Astrocyte (in vitro differentiated cells and primary cell): Measurements from ENCODE around the gene HELQ. TPM values are rescaled to one million over a fixed set of nuclear protein-coding genes. Genes with fewer than 3 reads are reported as not detected.

Experiments
- DNase-seq: peaks from one replicate; pipeline ENCODE4 v3.0.0-alpha.2; 2010; ENCODE audit warnings: low read depth
- FAIRE-seq: peaks from 2 replicates; lab custom pipeline; 2011; peaks lifted over from hg19 to GRCh38; lab: Jason Lieb, UNC
- H2AFZ ChIP-seq: 2 replicates; pipeline ENCODE4 v1.6.0; 2012; ENCODE audit warnings: low read depth, low read length, inconsistent platforms
- H3K27ac ChIP-seq: 2 replicates; pipeline ENCODE4 v1.5.1; 2011; ENCODE audit warnings: low read depth, low read length, inconsistent platforms
- H3K27me3 ChIP-seq: 2 replicates; pipeline ENCODE4 v1.6.0; 2011; ENCODE audit warnings: low read length, inconsistent platforms; ENCODE audit not compliant: insufficient read depth
- H3K36me3 ChIP-seq: 2 replicates; pipeline ENCODE4 v1.5.1; 2011; ENCODE audit warnings: low read length, inconsistent platforms; ENCODE audit not compliant: insufficient read depth
- H3K4me1 ChIP-seq: 2 replicates; pipeline ENCODE4 v1.5.1; 2011; ENCODE audit warnings: low read length, inconsistent platforms; ENCODE audit not compliant: insufficient read depth
- H3K4me2 ChIP-seq: 2 replicates; pipeline ENCODE4 v1.6.0; 2012; ENCODE audit warnings: low read length, inconsistent platforms
- H3K4me3 ChIP-seq: 2 replicates; pipeline ENCODE4 v1.5.1; 2011; ENCODE audit warnings: low read depth, mild to moderate bottlenecking, low read length, inconsistent platforms; ENCODE audit not compliant: insufficient read depth
- H3K79me2 ChIP-seq: 2 replicates; pipeline ENCODE4 v1.6.0; 2012; ENCODE audit warnings: mild to moderate bottlenecking, low read length, inconsistent platforms; ENCODE audit not compliant: insufficient read depth
- H3K9ac ChIP-seq: 2 replicates; pipeline ENCODE4 v1.6.0; 2012; ENCODE audit warnings: mild to moderate bottlenecking, low read length, inconsistent platforms
- H3K9me3 ChIP-seq: 2 replicates; pipeline ENCODE4 v1.5.1; 2012; ENCODE audit warnings: low read depth, mild to moderate bottlenecking, low read length, inconsistent platforms; ENCODE audit not compliant: insufficient read depth
- H4K20me1 ChIP-seq: 2 replicates; pipeline ENCODE4 v1.6.0; 2012; ENCODE audit warnings: low read length, inconsistent platforms; ENCODE audit not compliant: insufficient read depth
- H3K27ac Mint-ChIP-seq: one replicate; pipeline ENCODE4 v1.8.0; 2021; ENCODE audit warnings: mild to moderate bottlenecking, mixed read lengths; ENCODE audit not compliant: unreplicated experiment
- H3K27me3 Mint-ChIP-seq: one replicate; pipeline ENCODE4 v1.8.0; 2021; ENCODE audit warnings: low read depth, mixed read lengths; ENCODE audit not compliant: unreplicated experiment
- H3K36me3 Mint-ChIP-seq: one replicate; pipeline ENCODE4 v1.8.0; 2021; ENCODE audit warnings: low read depth, mixed read lengths; ENCODE audit not compliant: unreplicated experiment
- H3K4me1 Mint-ChIP-seq: one replicate; pipeline ENCODE4 v1.8.0; 2021; ENCODE audit warnings: low read depth, mixed read lengths; ENCODE audit not compliant: unreplicated experiment
- H3K4me3 Mint-ChIP-seq: one replicate; pipeline ENCODE4 v1.8.0; 2021; ENCODE audit warnings: mild to moderate bottlenecking, moderate library complexity, mixed read lengths; ENCODE audit not compliant: unreplicated experiment
- H3K9me3 Mint-ChIP-seq: one replicate; pipeline ENCODE4 v1.8.0; 2021; ENCODE audit warnings: mild to moderate bottlenecking, mixed read lengths; ENCODE audit not compliant: unreplicated experiment
- EZH2 ChIP-seq: IDR thresholded peaks from 2 replicates; pipeline ENCODE4 v1.6.1; 2012; ENCODE audit warnings: mild to moderate bottlenecking, low read length, inconsistent platforms; ENCODE audit not compliant: insufficient read depth
- total RNA-seq: library from RNA; stranded (reverse); gene quantifications from 2 replicates; pipeline ENCODE4 v1.2.1, GENCODE V29; 2021
- TF ChIP-seq, protein P1 (sequence below): IDR thresholded peaks from 2 replicates; pipeline ENCODE4 v1.5.1; 2011; ENCODE audit warnings: low read depth, mild to moderate bottlenecking, inconsistent platforms, low read length, moderate library complexity; ENCODE audit not compliant: insufficient read depth

Gene HELQ
- total RNA-seq, 1 donor from 2014 or later, result 9.4 TPM

DNA sequence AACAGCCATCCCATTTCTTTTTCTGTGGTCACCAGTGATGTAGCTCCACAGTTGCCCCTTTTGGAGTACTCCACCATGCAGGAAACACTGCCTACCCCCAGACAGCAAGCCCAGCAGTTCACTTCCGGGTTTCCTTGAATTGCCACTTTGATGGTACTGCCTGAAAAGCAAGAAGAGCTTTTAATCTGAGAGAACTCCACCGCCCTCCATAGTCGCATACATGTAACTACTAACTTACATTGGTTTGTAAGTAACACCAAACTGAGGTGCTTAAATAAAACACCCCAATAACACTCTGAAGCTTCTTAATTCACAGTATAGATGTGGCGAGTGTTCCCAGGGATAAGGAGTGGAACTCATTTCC lies 67.3 kb downstream of the HELQ start:
- Histone ChIP-seq H3K9me3 (no peaks in the 10 kb centered on the region), H3K9ac (no peak overlapping the region), H3K27me3 (no peaks in the 10 kb centered on the region), H3K4me3 (no peak overlapping the region), H3K4me2 (no peak overlapping the region), H3K27ac (no peak overlapping the region), H3K36me3 (no peaks in the 10 kb centered on the region), H3K4me1 (no peaks in the 10 kb centered on the region), H4K20me1 (no peaks in the 10 kb centered on the region), H3K79me2 (no peaks in the 10 kb centered on the region), H2AFZ (no peak overlapping the region)
- no peak for DNase-seq
- TF ChIP-seq, protein P1, sequence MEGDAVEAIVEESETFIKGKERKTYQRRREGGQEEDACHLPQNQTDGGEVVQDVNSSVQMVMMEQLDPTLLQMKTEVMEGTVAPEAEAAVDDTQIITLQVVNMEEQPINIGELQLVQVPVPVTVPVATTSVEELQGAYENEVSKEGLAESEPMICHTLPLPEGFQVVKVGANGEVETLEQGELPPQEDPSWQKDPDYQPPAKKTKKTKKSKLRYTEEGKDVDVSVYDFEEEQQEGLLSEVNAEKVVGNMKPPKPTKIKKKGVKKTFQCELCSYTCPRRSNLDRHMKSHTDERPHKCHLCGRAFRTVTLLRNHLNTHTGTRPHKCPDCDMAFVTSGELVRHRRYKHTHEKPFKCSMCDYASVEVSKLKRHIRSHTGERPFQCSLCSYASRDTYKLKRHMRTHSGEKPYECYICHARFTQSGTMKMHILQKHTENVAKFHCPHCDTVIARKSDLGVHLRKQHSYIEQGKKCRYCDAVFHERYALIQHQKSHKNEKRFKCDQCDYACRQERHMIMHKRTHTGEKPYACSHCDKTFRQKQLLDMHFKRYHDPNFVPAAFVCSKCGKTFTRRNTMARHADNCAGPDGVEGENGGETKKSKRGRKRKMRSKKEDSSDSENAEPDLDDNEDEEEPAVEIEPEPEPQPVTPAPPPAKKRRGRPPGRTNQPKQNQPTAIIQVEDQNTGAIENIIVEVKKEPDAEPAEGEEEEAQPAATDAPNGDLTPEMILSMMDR, result no peak
- peaks cover 7% of the 10 kb centered on the region for H3K27me3 Mint-ChIP-seq
- no peak for FAIRE-seq
- H3K4me1 Mint-ChIP-seq, result peaks cover 2% of the 10 kb centered on the region
- no peaks in the 10 kb centered on the region for H3K36me3 Mint-ChIP-seq
- H3K4me3 Mint-ChIP-seq, result no peak overlapping the region
- no peaks in the 10 kb centered on the region for H3K9me3 Mint-ChIP-seq
- H3K27ac Mint-ChIP-seq, result no peak overlapping the region

DNA sequence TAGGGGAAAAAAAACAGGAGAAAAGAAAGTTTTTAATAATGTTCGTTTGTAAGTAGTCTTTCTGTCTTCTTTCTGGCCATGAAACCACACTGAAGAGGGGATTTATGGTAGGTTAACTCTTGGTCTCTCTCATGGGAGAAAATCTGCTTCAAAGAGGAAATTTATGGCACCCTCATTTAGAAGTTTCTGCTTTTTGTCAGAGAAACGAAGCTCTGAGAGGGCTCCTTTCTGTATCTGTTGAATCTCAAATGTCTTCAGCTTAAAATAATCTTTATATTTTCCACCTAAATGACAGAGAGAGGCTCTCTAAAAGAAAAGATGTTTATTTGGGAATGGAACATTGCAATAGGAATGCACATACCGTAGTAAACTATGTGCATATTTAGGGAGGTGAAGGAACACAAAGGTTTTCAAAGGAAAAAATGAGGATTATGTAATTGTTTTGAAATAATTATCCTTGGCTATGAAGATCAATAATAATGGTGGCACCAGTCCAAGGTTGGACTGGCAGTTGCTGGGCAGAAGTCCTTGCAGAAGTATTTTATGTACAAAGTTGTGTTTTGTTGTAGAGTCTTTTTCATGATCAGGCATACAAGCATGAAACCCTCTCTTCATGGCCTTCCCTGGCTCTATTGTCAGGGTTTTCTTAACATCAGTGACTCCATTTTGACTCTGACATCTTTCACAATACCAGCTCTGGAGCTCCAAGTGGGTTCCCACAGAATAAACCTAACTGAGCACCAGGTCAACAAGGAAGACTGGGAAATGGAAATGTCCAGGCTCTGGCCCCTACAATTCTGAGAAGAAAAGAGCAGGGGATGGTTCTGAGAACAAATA lies 67.9 kb downstream of the HELQ start:
- Histone ChIP-seq H3K27ac (no peak overlapping the region), H3K4me2 (no peak overlapping the region)
- H3K9me3 Mint-ChIP-seq, result no peaks in the 10 kb centered on the region

DNA sequence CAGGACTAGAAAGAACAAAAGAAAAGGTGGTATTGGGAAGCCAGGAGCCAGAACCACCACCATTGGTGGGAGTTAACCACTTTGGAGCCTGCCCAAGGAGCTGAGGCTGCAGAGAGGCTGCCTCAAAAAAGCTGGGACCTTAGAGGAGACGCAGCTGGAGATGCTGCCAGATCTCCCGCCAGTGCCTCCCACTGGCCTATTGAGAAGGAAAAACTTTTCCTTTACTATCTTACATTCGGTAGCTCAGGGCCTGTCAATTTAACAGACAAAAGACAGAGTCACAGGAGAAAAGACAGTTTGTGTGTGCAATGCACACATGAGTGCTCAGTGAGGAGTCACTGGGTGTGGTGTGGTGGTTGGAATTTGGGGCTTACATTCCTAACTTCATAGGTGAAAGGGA lies 68.6 kb downstream of the HELQ start:
- no peak for DNase-seq
- H3K4me3 ChIP-seq, result no peak overlapping the region

More for the DNA sequence above, 67.9 kb downstream of the HELQ start:
- Histone ChIP-seq H3K9ac (no peak overlapping the region), H3K9me3 (no peaks in the 10 kb centered on the region), H3K4me1 (no peaks in the 10 kb centered on the region), H2AFZ (no peak overlapping the region), H3K79me2 (no peaks in the 10 kb centered on the region), H3K36me3 (no peaks in the 10 kb centered on the region), H4K20me1 (no peaks in the 10 kb centered on the region), H3K4me3 (no peak overlapping the region), H3K27me3 (no peaks in the 10 kb centered on the region)
- Mint-ChIP-seq H3K4me3 (no peak overlapping the region), H3K4me1 (peaks cover 2% of the 10 kb centered on the region), H3K27ac (no peak overlapping the region), H3K27me3 (peaks cover 7% of the 10 kb centered on the region), H3K36me3 (no peaks in the 10 kb centered on the region)
- FAIRE-seq (no peak), DNase-seq (no peak)
- TF ChIP-seq, protein P1, result no peak
- TF ChIP-seq EZH2, result no peak

More for the DNA sequence above, 68.6 kb downstream of the HELQ start:
- H2AFZ ChIP-seq, result no peak overlapping the region
- H3K27me3 Mint-ChIP-seq, result peaks cover 7% of the 10 kb centered on the region
- FAIRE-seq, result no peak
- H3K4me1 ChIP-seq, result no peaks in the 10 kb centered on the region
- H3K36me3 Mint-ChIP-seq, result no peaks in the 10 kb centered on the region
- H3K9ac ChIP-seq, result no peak overlapping the region
- H3K27ac ChIP-seq, result no peak overlapping the region
- no peaks in the 10 kb centered on the region for H3K27me3 ChIP-seq
- H3K9me3 Mint-ChIP-seq, result no peaks in the 10 kb centered on the region
- H3K36me3 ChIP-seq, result no peaks in the 10 kb centered on the region
- H3K9me3 ChIP-seq, result no peaks in the 10 kb centered on the region
- H3K4me2 ChIP-seq, result no peak overlapping the region
- peaks cover 2% of the 10 kb centered on the region for H3K4me1 Mint-ChIP-seq
- H3K4me3 Mint-ChIP-seq, result no peak overlapping the region
- H4K20me1 ChIP-seq, result no peaks in the 10 kb centered on the region
- no peak overlapping the region for H3K27ac Mint-ChIP-seq
- no peaks in the 10 kb centered on the region for H3K79me2 ChIP-seq
- no peak for TF ChIP-seq EZH2
- TF ChIP-seq, protein P1, result no peak
